ENCODE results near the gene DYRK1A.

DNA sequence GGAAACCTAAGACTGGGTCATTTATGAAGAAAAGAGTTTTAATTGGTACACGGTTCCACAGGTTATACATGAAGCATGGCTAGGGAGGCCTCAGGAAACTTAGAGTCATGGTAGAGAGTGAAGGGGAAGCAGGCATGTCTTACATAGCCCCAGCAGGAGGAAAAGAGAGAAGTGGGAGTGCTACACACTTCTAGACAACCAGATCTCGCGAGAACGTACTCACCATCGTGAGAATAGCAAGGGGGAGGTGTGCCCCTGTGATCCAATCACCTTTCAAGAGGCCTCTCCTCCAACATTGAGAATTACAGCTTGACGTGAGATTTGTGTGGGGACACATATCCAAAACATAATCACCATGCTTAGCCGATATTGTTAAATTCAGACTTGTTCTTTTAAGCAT, 62.8 kb downstream of the DYRK1A start:
- TF ChIP-seq ZNF707 (tag by site-specific recombination; IDR thresholded peaks at IDR 0.05) (no peak), ZNF777 (tag by site-specific recombination; IDR thresholded peaks at IDR 0.05; ENCODE audit: borderline replicate concordance) (no peak)
- TF ChIP-seq, protein P1, sequence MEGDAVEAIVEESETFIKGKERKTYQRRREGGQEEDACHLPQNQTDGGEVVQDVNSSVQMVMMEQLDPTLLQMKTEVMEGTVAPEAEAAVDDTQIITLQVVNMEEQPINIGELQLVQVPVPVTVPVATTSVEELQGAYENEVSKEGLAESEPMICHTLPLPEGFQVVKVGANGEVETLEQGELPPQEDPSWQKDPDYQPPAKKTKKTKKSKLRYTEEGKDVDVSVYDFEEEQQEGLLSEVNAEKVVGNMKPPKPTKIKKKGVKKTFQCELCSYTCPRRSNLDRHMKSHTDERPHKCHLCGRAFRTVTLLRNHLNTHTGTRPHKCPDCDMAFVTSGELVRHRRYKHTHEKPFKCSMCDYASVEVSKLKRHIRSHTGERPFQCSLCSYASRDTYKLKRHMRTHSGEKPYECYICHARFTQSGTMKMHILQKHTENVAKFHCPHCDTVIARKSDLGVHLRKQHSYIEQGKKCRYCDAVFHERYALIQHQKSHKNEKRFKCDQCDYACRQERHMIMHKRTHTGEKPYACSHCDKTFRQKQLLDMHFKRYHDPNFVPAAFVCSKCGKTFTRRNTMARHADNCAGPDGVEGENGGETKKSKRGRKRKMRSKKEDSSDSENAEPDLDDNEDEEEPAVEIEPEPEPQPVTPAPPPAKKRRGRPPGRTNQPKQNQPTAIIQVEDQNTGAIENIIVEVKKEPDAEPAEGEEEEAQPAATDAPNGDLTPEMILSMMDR (tag by site-specific recombination; IDR thresholded peaks at IDR 0.05) = no peak

All from HEK293 (cell line).